HG02798 (cell line): Measurements from ENCODE around the gene PCDHA7.
"Not testable (repeated sequence)": the region's sequence is repeated elsewhere in the genome, so short reads cannot be mapped to it uniquely, and the experiment has no call there.

ENCODE experiments used
- ATAC-seq: cut with Tn5 transposase; IDR thresholded peaks from one replicate; pipeline ENCODE4 v1.9.1; 2021; ENCODE audit warnings: mild to moderate bottlenecking; ENCODE audit not compliant: unreplicated experiment, poor library complexity

The PCDHA7 gene

GRCh38 chr5:140822281-140822629 is 11.8 kb upstream of the PCDHA7 start:
- ATAC-seq = no peak

GRCh38 chr5:140822969-140823368 is 11.1 kb upstream of the PCDHA7 start:
- not testable (repeated sequence) for ATAC-seq

- no peak for ATAC-seq
Measured at GRCh38 chr5:140823475-140823874, 10.6 kb upstream of the PCDHA7 start.

GRCh38 chr5:140827704-140828361 is 6.2 kb upstream of the PCDHA7 start, which contains the start of gene PCDHA6:
Gene PCDHA6, plus strand, starts transcription at chr5:140827960. Its CDS starts 132 bp downstream, at chr5:140828092.
- ATAC-seq = no peak

GRCh38 chr5:140828362-140828737 is 5.7 kb upstream of the PCDHA7 start:
- ATAC-seq = no peak

GRCh38 chr5:140829511-140830501 is 4.3 kb upstream of the PCDHA7 start:
- ATAC-seq = not testable (repeated sequence)

- not testable (repeated sequence) for ATAC-seq
Measured at GRCh38 chr5:140834439-140835008, 455 bp downstream of the PCDHA7 start.

DNA sequence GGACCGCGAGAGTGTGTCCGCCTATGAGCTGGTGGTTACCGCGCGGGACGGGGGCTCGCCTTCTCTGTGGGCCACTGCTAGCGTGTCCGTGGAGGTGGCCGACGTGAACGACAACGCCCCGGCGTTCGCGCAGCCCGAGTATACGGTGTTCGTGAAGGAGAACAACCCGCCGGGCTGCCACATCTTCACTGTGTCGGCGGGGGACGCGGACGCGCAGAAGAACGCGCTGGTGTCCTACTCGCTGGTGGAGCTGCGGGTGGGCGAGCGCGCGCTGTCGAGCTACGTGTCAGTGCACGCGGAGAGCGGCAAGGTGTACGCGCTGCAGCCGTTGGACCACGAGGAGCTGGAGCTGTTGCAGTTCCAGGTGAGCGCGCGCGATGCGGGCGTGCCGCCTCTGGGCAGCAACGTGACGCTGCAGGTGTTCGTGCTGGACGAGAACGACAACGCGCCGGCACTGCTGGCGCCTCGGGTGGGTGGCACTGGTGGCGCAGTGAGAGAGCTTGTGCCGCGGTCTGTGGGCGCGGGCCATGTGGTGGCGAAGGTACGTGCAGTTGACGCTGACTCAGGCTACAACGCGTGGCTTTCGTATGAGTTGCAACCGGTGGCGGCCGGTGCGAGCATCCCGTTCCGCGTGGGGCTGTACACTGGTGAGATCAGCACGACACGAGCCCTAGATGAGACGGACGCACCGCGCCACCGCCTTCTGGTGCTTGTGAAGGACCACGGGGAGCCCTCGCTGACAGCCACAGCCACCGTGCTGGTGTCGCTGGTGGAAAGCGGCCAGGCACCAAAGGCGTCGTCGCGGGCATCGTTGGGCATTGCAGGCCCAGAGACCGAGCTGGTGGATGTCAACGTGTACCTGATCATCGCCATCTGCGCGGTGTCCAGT is 1.8 kb downstream of the PCDHA7 start:
- no peak for ATAC-seq

DNA sequence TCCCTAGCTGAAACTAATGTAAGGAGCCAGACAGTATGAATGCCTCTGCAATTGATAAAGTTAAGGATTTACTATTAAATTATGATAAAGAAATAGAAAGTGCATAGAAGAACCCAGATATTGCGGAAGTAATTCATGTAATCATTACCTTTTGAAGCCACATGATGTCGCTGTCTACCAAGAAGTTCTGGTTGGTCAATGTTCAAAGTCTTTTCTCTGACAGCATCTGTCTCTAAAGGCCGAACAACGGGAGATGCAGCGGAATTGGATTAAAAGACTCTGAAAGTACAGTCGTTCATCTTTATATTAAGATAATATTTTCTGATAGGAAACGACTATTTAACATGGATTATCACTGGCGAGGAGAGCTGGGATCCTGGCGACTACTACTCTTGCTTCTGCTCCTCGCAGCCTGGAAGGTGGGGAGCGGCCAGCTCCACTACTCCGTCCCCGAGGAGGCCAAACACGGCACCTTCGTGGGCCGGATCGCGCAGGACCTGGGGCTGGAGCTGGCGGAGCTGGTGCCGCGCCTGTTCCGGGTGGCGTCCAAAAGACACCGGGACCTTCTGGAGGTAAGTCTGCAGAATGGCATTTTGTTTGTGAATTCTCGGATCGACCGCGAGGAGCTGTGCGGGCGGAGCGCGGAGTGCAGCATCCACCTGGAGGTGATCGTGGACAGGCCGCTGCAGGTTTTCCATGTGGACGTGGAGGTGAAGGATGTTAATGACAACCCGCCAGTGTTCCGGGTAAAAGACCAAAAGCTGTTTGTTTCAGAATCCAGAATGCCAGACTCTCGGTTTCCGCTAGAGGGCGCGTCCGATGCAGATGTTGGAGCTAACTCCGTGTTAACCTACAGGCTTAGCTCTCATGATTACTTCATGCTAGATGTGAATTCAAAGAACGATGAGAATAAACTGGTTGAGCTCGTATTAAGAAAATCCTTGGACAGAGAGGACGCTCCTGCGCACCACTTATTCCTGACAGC is 7.2 kb downstream of the PCDHA7 start, which contains the start of gene PCDHA8:
Gene PCDHA8 (plus strand): TSS at position 210 of the 985 bp plus-strand sequence. CDS start 135 bp downstream, at position 345.
- ATAC-seq = no peak

- no peak for ATAC-seq
Measured at GRCh38 chr5:140842798-140843733, 9.0 kb downstream of the PCDHA7 start.

DNA sequence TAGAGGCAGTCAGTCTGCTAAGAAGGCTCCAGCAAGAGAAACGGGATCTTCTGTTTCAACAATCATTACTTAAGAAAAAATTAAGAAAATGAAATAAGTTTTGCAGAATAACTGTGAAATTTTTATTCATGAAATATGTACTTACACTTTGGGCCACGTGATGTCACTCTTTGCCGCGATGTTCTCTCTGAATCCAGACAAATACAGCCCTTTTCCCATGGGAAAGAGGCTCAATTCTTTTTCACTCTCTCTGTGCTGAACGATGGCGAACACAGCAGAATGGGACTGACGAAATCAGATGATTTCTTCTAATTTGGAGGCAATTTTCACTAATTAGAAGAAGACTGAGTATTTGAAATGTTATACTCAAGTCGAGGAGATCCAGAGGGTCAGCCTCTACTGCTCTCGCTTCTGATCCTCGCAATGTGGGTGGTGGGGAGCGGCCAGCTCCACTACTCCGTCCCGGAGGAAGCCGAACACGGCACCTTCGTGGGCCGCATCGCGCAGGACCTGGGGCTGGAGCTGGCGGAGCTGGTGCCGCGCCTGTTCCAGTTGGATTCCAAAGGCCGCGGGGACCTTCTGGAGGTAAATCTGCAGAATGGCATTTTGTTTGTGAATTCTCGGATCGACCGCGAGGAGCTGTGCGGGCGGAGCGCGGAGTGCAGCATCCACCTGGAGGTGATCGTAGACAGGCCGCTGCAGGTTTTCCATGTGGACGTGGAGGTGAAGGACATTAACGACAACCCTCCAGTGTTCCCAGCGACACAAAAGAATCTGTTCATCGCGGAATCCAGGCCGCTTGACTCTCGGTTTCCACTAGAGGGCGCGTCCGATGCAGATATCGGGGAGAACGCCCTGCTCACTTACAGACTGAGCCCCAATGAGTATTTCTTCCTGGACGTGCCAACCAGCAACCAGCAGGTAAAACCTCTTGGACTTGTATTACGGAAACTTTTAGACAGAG is 14.4 kb downstream of the PCDHA7 start, which contains the start of gene PCDHA9:
Gene PCDHA9 (plus strand): TSS at position 244 of the 964 bp plus-strand sequence. CDS start 114 bp downstream, at position 358.
- not testable (repeated sequence) for ATAC-seq

- ATAC-seq = not testable (repeated sequence)
Measured at GRCh38 chr5:140849831-140850634, 16.0 kb downstream of the PCDHA7 start.

- ATAC-seq = no peak
Measured at GRCh38 chr5:140855772-140856674, 22.0 kb downstream of the PCDHA7 start, which contains the start of gene PCDHA10. Gene PCDHA10, plus strand, starts transcription at chr5:140855897. Its CDS starts 152 bp downstream, at chr5:140856049.

- no peak for ATAC-seq
Measured at GRCh38 chr5:140857177-140857986, 23.3 kb downstream of the PCDHA7 start.
